22Rv1 (cell line): ENCODE measurements around the gene MERTK.

Source experiments
- CTCF ChIP-seq: fragments of 450-650 bp; IDR thresholded peaks from 2 replicates; pipeline ENCODE4 v1.5.1; 2017; ENCODE audit warnings: mild to moderate bottlenecking
- ZFX ChIP-seq: fragments of 450-650 bp; IDR thresholded peaks from 2 replicates; pipeline ENCODE4 v1.6.1; 2017; ENCODE audit warnings: antibody characterized with exemption, borderline replicate concordance

DNA sequence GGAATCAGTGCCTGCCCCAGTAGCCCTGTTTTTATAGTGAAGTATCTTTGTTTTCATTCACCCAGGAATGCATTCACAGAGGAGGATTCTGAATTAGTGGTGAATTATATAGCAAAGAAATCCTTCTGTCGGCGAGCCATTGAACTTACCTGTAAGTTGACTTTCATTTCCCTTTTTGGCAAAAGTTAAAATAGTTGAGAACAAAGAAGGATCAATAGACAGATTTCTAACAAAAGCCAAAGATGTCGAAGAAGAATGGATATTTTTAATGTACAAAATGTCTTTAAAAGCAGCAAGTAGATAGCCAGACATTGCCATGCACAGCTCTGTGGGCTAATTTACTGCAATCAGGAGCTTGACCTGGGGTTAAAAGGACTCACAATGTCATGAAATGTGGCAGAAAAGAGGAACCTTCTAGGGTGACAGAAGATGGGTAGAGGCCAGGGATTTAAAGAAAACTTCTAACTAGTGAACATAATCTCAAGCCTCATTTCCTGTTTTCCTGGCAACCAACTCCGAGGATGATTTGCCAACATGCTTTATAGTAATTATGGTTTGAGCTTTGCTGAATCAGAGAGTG, 102.8 kb downstream of the MERTK start:
- no peak for TF ChIP-seq CTCF
- no peak for TF ChIP-seq ZFX
